GM19023 (cell line): ENCODE data around the gene PAPOLG.
A peak's percentile ranks its signal among the peaks of the same experiment; 100 is the strongest.
"Not testable (repeated sequence)": the region's sequence is repeated elsewhere in the genome, so short reads cannot be mapped to it uniquely, and the experiment has no call there.

ENCODE experiments used
- ATAC-seq: cut with Tn5 transposase; IDR thresholded peaks from one replicate; pipeline ENCODE4 v1.9.1; 2021; ENCODE audit warnings: mild to moderate bottlenecking, moderate library complexity; ENCODE audit not compliant: unreplicated experiment

Gene PAPOLG

DNA sequence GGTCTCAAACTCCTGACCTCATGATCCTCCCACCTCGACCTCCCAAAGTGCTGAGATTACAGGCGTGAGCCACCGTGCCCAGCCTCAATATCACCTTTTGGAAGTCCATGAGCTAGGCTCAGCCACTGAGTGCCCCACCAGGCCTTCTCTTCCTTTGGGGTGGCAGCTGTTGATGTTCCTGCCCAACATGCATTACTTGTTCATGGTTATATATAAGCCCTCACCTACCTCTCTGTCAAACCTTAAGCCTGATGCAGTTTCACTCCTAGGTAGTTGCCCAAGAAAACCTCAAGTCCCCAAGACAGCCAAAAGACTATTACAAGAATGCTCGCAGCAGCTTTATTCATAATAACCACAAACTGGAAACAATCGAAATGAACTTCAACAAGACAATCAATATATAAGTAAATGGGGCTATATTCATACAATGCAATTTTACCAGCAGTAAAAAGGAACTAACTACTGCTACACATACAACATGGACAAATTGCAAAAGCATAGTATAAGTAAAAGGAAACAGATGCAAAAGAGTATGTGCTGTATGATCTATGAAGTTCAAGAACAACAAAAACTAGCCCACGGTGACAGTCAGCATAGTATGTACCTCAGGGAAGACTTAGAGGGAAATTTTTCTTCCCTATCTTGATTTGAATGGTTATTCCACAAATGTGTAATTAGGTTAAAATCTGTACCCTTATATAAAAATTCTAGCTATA, 65.7 kb downstream of the PAPOLG start:
- ATAC-seq, result no peak

DNA sequence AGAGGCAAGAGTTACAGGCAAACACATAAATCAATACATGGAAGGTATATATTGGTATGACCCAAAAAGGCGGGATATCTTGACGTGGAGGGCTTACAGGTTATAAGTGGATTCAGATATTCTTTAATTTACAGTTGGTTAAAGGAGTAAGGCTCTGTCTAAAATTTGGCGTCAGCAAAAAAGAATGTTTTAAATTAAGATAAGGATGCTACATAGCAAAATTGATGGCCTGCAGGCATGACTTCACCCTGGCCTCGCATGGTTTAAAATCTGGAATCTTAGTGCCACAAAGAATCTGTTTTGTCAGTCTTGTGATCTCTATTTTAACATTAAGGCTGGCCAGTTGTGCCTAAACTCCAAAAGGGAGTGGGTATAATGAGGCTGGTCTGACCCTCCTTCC, 66.9 kb downstream of the PAPOLG start:
- no peak for ATAC-seq

DNA sequence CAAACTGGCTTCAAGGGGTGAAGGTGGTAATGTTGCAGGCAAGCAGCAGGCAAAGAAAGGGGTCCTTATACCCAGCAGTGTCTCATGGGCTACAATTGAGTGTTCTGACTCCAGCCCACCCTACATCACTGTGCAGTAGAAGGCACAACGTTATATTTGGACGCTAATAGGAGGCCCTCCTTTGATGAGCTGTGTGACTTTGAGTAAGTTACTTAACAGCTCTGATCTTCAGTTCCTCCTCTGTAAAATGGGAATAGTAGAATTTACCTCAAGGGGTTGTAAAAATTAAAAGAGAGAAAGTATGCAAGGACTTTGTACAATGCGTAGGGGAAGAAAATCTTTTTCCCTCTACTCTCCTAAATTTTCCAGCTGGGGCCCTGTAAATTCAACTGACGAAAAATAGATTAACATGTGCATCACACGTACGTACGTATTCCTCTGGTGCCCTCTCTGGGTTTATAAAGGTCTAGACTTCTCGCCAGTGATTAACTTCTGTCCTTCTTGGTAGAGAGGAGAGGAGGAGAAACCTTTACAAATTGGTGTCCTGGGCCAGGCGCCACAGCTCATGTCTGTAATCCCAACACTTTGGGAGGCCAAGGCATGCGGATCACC, 67.7 kb downstream of the PAPOLG start:
- ATAC-seq, result no peak

GRCh38 chr2:60825666-60826065, 69.6 kb downstream of the PAPOLG start:
- no peak for ATAC-seq

GRCh38 chr2:60826111-60826510, 70.0 kb downstream of the PAPOLG start:
- ATAC-seq, result no peak

GRCh38 chr2:60826860-60827259, 70.8 kb downstream of the PAPOLG start:
- not testable (repeated sequence) for ATAC-seq

- ATAC-seq, result no peak
Observed at GRCh38 chr2:60827369-60827768, 71.3 kb downstream of the PAPOLG start.

DNA sequence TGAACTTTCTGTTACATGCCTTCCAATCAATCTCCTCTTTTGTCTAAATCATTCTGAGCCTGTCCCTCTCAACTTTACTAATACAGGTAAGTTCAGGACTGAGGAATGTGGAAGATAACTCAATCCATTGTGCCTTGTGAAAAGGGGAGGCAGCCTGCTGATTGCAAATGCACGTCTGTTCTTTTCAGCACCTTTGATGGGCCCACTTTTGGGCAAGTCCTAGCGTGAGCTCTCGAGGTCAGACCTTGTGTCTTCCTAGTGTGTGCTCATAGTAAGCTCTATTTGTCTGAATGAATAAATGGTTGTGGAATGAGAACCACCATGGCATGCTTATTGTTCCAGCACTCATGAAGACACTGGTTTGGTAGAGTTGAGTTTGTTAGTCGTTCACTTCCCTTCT, 74.9 kb downstream of the PAPOLG start:
- ATAC-seq, result no peak

DNA sequence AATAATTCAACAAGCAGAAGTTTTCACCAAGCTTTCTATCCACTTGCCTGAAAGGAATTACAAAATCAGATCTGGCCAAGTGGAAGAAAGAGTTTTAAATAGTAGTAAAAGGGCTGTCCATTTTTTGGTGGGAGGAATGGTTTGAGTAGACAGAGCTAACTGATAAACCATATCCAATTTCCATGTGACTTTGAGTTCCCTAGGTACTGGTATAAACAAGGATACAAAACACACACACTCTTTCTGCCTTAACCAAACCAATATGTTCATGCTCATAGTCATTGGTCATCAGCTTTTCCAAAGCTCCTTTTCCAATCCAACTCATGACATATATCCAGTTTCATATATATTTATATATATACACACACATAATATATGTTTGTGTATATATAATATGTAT, 75.9 kb downstream of the PAPOLG start:
- no peak for ATAC-seq

- no peak for ATAC-seq
Observed at GRCh38 chr2:60832621-60833020, 76.6 kb downstream of the PAPOLG start.

DNA sequence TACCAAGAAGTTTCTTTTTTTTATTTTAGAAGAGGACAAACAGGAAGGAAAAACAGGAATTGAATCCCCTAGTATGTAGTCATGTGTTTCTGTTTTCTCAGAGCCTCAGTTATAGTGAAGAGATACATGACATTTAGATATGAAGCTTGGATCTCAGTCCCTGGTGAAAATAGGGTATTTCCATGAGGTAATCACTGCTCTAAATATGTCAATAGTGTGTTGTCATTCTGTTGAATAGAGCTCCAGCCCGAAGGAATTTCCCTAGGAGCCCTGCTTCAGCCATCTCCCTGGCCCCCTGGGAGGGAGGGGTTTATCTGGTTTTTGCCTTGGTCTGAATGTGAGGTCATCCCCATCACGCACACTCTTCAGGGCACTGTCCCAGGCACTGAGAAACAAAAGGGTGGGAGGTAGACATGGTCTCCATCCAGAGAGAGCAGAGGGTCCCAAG, 78.2 kb downstream of the PAPOLG start:
- ATAC-seq, result no peak

DNA sequence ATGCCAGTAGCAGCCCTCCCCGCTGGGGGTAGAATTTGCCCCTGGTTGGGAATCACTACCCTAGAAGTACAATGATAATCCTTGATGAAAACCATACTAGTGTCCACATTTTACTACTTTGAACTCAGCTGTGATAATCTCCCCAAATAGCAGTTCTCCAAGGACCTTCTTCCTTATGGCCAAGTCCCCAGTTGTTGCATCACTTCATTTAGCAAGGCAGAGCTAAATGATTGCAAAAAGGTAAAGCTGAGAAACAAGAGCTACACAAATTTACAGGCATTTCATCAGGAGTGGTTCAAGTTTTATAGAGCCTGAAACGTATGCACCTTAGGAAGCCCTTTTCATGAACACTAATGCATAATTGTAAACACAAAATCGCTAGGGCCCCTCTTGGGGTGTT, 80.4 kb downstream of the PAPOLG start:
- no peak for ATAC-seq

- no peak for ATAC-seq
Observed at GRCh38 chr2:60837123-60837522, 81.1 kb downstream of the PAPOLG start.

DNA sequence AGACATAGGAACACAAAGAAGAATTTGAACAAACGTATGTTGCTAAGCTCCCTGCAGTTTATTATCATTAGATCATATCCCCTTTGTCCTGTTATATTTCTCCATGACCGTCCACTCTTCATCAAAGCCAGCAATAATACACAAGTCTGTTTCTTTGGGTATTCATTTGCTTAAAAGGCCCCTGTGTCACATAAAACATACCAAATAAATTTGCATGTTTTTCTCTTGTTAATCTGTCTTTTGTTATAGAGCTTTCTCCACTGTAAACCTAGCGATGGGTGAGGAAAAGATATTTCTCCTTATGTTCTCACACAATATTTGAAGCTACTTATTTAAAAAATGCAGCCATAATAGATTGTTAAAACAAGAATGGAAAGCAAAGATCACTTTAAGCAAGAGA, 82.4 kb downstream of the PAPOLG start:
- ATAC-seq, result no peak

DNA sequence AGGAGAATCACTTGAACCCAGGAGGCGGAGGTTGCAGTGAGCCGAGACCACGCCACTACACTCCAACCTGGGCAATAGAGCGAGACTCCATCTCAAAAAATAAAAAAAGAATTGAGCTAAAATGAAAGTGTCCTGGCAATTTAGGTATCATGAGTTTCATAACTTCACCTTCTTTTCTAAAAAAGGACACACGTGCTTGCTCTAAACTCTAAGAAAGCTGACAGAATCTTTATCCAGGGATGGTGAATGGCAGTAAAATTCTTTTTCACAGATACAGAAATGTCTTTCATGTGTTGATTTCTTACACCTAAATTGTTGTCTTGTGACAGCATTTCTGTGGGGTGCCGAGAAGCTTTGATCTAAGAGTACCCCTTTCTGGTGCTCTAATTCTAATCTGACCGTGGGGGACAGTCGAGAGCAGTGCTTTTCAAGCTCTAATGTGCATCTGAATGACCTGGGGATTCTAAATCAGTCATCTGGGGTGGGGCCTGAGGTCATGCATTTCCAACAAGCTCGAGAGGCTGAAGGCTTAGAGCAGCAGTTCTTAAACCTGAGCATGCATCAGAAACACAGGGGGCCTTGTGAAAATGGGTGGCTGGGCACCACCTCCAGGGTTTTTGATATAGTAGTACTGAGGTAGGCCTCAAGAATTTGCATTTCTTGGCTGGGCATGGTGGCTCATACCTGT, 83.2 kb downstream of the PAPOLG start:
- ATAC-seq, result peak; percentile 63

- ATAC-seq, result peak; percentile 47
Observed at GRCh38 chr2:60840880-60841279, 84.8 kb downstream of the PAPOLG start.

DNA sequence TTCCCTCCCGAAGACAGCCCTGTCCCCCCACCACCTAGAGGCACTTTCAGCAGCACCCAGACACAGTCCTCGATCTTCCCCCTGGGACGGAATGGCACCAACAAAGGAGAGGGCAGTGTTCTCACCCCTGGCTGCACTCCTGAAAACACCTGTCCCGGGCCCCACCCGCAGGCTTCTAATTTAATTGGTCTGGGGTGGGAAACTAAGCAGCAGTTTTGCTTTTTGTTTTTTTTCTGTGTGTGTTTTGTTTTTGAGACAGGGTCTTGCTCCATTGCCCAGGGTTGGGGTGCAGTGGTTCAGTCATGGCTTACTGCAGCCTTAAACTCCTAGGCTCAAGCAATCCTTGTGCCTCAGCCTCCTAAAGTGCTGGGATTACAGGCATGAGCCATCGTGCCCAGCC, 86.9 kb downstream of the PAPOLG start:
- ATAC-seq, result no peak

DNA sequence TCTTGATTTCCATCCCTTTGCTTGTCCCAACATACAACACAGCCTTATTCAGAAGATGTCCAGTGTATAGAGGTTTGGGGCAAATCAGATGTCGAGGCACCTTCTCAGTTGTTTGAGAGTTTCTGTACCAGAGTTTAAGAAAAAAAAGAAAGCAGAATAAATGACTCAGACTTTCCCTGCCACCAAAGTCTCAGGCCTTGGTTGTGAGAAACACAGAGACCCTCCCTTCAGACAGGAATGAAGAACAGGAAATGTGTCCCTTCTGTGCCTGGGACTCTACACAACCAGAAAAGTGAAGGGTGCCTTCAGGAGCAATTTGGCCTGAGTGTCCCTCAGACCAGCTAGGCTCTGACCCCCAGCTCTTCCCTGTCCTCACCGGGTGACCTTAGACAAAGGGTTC, 88.0 kb downstream of the PAPOLG start:
- ATAC-seq, result no peak

DNA sequence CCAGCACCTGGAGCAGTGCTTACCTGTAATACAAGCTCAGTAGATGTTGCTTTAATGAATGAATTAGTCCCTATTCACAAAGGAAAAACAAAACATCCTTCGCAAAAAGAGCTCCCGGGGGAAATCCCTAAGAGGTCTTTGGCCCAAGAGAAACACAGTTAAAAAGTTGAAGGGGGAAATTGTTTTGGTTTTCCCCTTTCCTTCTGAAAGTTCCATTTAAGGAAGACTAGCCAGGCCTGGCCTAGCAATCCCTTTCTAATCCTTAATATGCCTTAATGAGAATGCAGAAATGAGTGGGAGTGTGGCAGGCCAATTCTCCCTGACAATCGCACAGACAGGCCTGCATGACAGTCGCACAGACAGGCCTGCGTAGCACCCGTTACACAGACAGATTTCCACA, 91.8 kb downstream of the PAPOLG start:
- no peak for ATAC-seq
